Natural killer cell (primary cell): Measurements from ENCODE around the gene BICC1. TPM values are rescaled to one million over a fixed set of nuclear protein-coding genes. Genes with fewer than 3 reads are reported as not detected.

Experiments
- ATAC-seq, 3 donors: fragments of 150-1000 bp in 2 of 3; fragments of 200-7000 bp in 1 of 3; cut with Tn5 transposase; 1 replicate in 1 of 3; 2 replicates in 2 of 3; pipeline ENCODE4 v1.10.0; 2021; ENCODE audit warnings: mild to moderate bottlenecking in 2 of 3, moderate library complexity in 2 of 3
- DNase-seq, 2 donors: peaks; one replicate each; pipeline versions ENCODE4 v3.0.0 to v3.0.0-alpha.2; 2013 to 2021; ENCODE audit warnings: mixed read lengths in 1 of 2
- H3K27ac ChIP-seq: one replicate; pipeline ENCODE4 v1.5.1; 2013; ENCODE audit warnings: mild to moderate bottlenecking, low read length
- H3K27me3 ChIP-seq: one replicate; pipeline ENCODE4 v1.6.1; 2013; ENCODE audit warnings: low read length; ENCODE audit not compliant: control insufficient read depth, insufficient read depth
- H3K36me3 ChIP-seq: one replicate; pipeline ENCODE4 v1.6.1; 2013; ENCODE audit warnings: low read length; ENCODE audit not compliant: control insufficient read depth, insufficient read depth
- H3K4me1 ChIP-seq: one replicate; pipeline ENCODE4 v1.6.1; 2013; ENCODE audit warnings: low read length; ENCODE audit not compliant: control insufficient read depth, insufficient read depth
- H3K4me3 ChIP-seq: one replicate; pipeline ENCODE4 v1.5.1; 2013; ENCODE audit warnings: low read length
- H3K9me3 ChIP-seq: one replicate; pipeline ENCODE4 v1.6.1; 2013; ENCODE audit warnings: low read length; ENCODE audit not compliant: control insufficient read depth, insufficient read depth
- H3K27ac Mint-ChIP-seq, 2 donors: one replicate each; pipeline ENCODE4 v1.8.0; 2022; ENCODE audit warnings: mild to moderate bottlenecking in 2 of 2, mixed read lengths in 2 of 2, moderate library complexity in 1 of 2
- H3K27me3 Mint-ChIP-seq, 2 donors: one replicate each; pipeline ENCODE4 v1.8.0; 2022; ENCODE audit warnings: low read depth in 2 of 2, mixed read lengths in 2 of 2
- H3K36me3 Mint-ChIP-seq: one replicate; pipeline ENCODE4 v1.8.0; 2022; ENCODE audit warnings: mixed read lengths
- H3K4me1 Mint-ChIP-seq, 2 donors: one replicate each; pipeline ENCODE4 v1.8.0; 2022; ENCODE audit warnings: mixed read lengths in 2 of 2
- H3K4me3 Mint-ChIP-seq: one replicate; pipeline ENCODE4 v1.8.0; 2022; ENCODE audit warnings: mild to moderate bottlenecking, moderate library complexity, mixed read lengths
- H3K9me3 Mint-ChIP-seq, 2 donors: one replicate each; pipeline ENCODE4 v1.8.0; 2022; ENCODE audit warnings: mixed read lengths in 2 of 2
- WGBS: methylation state at CpG from one replicate; pipeline ENCODE4 v1.1.7; 2013; ENCODE audit warnings: missing lambda C conversion rate; ENCODE audit not compliant: insufficient coverage; 5-methylcytosine and 5-hydroxymethylcytosine counted together
- intact Hi-C: fragments of 100-400 bp; cut with micrococcal nuclease; formaldehyde crosslinking; loops from one replicate; pipeline ENCODE4 v1.14.2; 2022
- total RNA-seq, 4 donors: library from RNA; stranded (reverse); fragments of 120-200 nt in 1 of 4; gene quantifications; one replicate each; pipeline versions ENCODE4 v1.2.3 to v1.2.4, GENCODE V29; 2013 to 2022
- TF ChIP-seq, protein P1 (sequence below): fragments of 200-600 bp; IDR thresholded peaks from one replicate; pipeline ENCODE4 v1.8.0; 2022; ENCODE audit warnings: antibody characterized with exemption

BICC1 gene, protein sequence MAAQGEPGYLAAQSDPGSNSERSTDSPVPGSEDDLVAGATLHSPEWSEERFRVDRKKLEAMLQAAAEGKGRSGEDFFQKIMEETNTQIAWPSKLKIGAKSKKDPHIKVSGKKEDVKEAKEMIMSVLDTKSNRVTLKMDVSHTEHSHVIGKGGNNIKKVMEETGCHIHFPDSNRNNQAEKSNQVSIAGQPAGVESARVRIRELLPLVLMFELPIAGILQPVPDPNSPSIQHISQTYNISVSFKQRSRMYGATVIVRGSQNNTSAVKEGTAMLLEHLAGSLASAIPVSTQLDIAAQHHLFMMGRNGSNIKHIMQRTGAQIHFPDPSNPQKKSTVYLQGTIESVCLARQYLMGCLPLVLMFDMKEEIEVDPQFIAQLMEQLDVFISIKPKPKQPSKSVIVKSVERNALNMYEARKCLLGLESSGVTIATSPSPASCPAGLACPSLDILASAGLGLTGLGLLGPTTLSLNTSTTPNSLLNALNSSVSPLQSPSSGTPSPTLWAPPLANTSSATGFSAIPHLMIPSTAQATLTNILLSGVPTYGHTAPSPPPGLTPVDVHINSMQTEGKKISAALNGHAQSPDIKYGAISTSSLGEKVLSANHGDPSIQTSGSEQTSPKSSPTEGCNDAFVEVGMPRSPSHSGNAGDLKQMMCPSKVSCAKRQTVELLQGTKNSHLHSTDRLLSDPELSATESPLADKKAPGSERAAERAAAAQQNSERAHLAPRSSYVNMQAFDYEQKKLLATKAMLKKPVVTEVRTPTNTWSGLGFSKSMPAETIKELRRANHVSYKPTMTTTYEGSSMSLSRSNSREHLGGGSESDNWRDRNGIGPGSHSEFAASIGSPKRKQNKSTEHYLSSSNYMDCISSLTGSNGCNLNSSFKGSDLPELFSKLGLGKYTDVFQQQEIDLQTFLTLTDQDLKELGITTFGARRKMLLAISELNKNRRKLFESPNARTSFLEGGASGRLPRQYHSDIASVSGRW
- total RNA-seq = under 1 TPM in 1 of 3 donors, not detected in 2; 0.14 TPM
- total RNA-seq (2013) = 1.3 TPM

- Mint-ChIP-seq H3K4me3 (peak within 1 kb of the TSS; percentile 78), H3K36me3 (no peaks in the 10 kb centered on the region), H3K27me3 (peaks cover 0 to 12% of the 10 kb centered on the region in 2 donors), H3K4me1 (peaks cover 0 to 6% of the 10 kb centered on the region in 2 donors), H3K27ac (no peak within 1 kb of the TSS), H3K9me3 (no peaks in the 10 kb centered on the region)
- intact Hi-C loops = no loop called here
- under 1% methylated on average over 82 of the region's 82 CpGs for WGBS
- TF ChIP-seq, protein P1, sequence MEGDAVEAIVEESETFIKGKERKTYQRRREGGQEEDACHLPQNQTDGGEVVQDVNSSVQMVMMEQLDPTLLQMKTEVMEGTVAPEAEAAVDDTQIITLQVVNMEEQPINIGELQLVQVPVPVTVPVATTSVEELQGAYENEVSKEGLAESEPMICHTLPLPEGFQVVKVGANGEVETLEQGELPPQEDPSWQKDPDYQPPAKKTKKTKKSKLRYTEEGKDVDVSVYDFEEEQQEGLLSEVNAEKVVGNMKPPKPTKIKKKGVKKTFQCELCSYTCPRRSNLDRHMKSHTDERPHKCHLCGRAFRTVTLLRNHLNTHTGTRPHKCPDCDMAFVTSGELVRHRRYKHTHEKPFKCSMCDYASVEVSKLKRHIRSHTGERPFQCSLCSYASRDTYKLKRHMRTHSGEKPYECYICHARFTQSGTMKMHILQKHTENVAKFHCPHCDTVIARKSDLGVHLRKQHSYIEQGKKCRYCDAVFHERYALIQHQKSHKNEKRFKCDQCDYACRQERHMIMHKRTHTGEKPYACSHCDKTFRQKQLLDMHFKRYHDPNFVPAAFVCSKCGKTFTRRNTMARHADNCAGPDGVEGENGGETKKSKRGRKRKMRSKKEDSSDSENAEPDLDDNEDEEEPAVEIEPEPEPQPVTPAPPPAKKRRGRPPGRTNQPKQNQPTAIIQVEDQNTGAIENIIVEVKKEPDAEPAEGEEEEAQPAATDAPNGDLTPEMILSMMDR = no peak
- H3K4me1 ChIP-seq = peaks cover 7% of the 10 kb centered on the region
- peak within 1 kb of the TSS; percentile 44 for H3K4me3 ChIP-seq
- DNase-seq (no peak), ATAC-seq (peak in 1 of 3 donors; percentile 61)
- no peaks in the 10 kb centered on the region for H3K36me3 ChIP-seq
- peaks cover 21% of the 10 kb centered on the region for H3K27me3 ChIP-seq
- H3K9me3 ChIP-seq = no peaks in the 10 kb centered on the region
- H3K27ac ChIP-seq = no peak within 1 kb of the TSS
Observed at GRCh38 chr10:58512491-58513187, at the start of gene BICC1. Gene BICC1, plus strand, starts transcription at chr10:58512872. Its CDS starts 272 bp downstream, at chr10:58513144.

DNA sequence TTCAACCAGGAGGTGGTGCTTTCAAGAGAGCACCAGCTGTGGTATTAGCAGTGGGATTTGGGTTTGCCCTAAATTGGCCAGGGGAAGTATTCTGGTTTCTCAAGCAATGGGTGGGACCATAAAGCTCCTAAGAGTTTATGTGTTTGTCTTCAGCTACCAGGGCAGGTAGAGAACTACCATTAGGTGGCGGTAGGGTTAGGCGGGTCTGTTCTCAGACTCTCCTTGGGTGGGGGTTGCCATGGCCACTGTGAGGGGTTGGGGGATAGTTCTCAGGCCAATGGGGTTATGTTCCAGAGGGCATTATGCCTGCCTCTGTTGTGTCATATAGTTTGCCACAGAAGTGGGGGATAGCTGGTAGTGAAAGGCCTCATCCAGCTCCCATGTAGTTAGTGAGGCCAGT, 47.7 kb upstream of the BICC1 start:
- no peak for ATAC-seq
- H3K4me3 ChIP-seq = no peak overlapping the region
- Mint-ChIP-seq H3K9me3 (peaks cover 3 to 6% of the 10 kb centered on the region in 2 donors), H3K27ac (no peak overlapping the region), H3K4me1 (no peaks in the 10 kb centered on the region), H3K36me3 (no peaks in the 10 kb centered on the region), H3K4me3 (no peak overlapping the region), H3K27me3 (peaks cover 2 to 7% of the 10 kb centered on the region in 2 donors)
- DNase-seq = no peak
- intact Hi-C loops = no loop called here
- 97% methylated on average over 2 of the region's 2 CpGs for WGBS
- H3K27me3 ChIP-seq = no peaks in the 10 kb centered on the region
- H3K9me3 ChIP-seq = no peaks in the 10 kb centered on the region
- H3K4me1 ChIP-seq = no peaks in the 10 kb centered on the region
- TF ChIP-seq, protein P1 = no peak
- no peaks in the 10 kb centered on the region for H3K36me3 ChIP-seq
- H3K27ac ChIP-seq = no peak overlapping the region

GRCh38 chr10:58465629-58466028, 47.0 kb upstream of the BICC1 start:
- Mint-ChIP-seq H3K27ac (no peak overlapping the region), H3K36me3 (no peaks in the 10 kb centered on the region), H3K27me3 (peaks cover 5 to 7% of the 10 kb centered on the region in 2 donors), H3K9me3 (peaks cover 3 to 6% of the 10 kb centered on the region in 2 donors), H3K4me3 (no peak overlapping the region), H3K4me1 (no peaks in the 10 kb centered on the region)
- intact Hi-C loops = no loop called here
- Histone ChIP-seq H3K36me3 (no peaks in the 10 kb centered on the region), H3K4me1 (no peaks in the 10 kb centered on the region), H3K27me3 (no peaks in the 10 kb centered on the region), H3K9me3 (no peaks in the 10 kb centered on the region), H3K4me3 (no peak overlapping the region), H3K27ac (no peak overlapping the region)
- TF ChIP-seq, protein P1 = no peak
- WGBS = 74% methylated on average over 3 of the region's 4 CpGs
- DNase-seq (no peak), ATAC-seq (no peak)
